ENCODE measurements around the gene TMEM235.

The TMEM235 gene

DNA sequence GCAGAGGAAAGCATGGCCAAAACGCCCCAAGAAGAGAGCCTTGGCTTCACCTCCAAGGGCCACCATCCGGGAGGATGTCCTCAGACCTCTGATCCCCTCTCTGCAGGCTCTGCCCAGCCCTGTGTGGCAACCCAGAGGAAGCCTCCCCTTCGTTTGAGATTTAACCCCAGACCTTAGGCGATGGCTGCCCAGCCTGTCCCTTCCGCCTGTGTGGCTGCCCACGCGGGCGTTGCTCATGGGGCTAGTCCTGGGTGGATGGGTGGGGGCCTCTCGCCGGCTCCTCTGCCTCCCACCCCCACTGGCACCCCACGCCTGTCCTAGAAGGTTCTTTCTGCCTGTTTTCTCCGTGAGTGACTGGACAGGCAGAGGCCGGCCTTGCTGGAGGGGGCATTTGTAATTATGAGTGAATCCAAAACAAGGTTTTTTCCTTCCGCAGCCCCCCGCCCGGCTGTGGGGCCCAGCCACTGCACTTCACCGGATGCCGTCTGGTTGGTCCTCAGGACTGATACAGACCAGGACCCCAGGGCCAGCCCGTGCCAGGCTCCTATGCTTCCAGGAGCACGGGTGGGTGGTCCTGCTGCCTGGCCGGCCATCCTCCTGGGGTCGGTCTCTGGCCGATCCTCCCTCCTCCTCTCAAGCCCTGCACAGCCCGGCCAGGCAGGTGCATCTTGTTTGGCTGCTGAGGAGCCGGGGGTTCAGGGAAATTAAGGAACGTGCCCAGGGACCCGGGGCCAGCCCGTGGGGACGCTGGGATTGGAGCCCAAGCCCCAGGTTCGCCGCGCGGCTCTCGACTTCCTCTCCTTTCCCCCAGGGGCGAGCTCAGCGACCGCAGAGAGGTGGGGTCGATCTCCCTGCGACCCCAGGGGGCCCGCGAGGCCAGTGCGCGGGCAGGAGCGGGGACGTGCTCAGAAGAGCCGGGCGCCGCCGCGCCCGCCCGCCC lies at the start of gene TMEM235:
Gene TMEM235 (plus strand): TSS at position 636 of the 940 bp plus-strand sequence. CDS start 393 bp downstream, outside the sequence.
- no peak for DNase-seq (ENCODE audit: low read depth)

DNA sequence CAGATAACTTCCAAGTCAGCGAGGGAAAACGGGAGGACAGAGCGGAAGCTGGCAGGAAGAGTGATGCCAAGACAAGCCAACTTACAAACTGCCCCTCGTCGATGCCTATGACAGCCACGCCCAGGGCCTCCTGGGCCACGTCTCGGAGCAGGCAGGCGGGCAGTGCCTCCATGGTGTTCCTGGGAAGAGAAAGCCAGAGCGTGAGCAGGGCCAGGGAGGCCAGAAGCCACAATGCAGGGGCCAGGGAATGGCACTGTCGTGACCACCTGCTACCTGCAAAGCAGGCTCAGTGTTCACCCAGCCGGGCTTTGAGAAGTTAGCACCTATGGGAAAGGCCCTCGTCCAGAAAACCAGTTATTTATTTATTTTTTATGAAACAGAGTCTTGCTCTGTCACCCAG lies 48.9 kb upstream of the TMEM235 start:
- no peak for DNase-seq (ENCODE audit: low read depth)

DNA sequence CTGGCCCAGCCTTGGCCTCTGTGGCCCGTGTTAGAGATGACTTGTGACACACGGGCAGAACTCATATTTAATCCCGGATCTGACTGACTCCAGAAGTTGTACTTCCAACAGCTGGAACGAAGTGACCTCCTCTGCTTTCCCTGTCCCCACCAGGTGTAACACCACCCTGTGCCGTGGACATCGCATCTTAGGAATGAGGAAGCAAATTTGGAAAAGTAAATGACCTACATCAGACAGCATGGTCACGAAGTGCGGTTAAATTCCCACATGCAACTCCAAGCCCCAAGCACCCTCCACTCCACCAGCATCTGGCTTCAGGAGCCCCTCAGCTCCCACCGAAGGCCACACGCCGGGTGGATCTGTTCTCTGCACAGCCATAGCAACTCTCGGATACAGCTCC lies 47.5 kb upstream of the TMEM235 start:
- DNase-seq (ENCODE audit: low read depth): no peak

DNA sequence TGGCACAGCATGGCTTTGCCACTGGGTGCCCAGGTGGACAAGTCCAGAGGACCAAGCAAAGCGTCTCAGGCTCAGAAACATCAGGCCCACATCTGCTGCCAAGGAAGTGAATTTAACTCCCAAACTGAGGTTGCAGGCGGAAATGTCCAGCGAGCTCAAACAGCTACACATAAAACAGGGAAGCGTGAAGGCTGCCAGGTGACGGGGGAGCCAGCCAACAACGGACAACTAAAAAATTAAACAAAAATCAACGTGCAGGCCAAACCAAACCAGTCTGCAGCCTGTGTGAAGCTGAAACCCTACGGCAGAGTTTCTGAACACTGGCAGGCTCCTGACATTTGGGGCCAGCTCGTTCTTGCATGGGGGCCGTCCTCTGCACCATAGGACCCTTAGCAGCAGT lies 47.1 kb upstream of the TMEM235 start:
- DNase-seq (ENCODE audit: low read depth): no peak

DNA sequence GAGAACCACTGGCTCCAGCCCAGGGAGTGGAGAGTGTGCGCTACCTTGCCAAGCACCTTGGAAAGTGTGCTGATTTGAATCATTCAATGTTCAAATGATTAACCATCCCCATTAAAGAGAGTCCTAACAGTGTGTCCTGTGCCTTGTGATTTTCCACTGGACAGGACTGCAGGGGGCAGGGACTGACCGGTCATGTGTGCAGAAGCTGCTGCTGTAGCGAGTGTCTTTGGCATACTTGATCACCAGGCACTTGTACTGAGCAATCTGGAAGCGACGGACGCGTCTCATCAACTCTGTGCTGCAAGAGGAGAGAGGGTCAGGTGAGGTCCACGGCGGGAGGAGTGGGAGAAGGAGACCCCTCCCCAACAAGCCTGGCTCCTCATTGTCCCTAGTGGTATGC lies 46.6 kb upstream of the TMEM235 start:
- no peak for DNase-seq (ENCODE audit: low read depth)

DNA sequence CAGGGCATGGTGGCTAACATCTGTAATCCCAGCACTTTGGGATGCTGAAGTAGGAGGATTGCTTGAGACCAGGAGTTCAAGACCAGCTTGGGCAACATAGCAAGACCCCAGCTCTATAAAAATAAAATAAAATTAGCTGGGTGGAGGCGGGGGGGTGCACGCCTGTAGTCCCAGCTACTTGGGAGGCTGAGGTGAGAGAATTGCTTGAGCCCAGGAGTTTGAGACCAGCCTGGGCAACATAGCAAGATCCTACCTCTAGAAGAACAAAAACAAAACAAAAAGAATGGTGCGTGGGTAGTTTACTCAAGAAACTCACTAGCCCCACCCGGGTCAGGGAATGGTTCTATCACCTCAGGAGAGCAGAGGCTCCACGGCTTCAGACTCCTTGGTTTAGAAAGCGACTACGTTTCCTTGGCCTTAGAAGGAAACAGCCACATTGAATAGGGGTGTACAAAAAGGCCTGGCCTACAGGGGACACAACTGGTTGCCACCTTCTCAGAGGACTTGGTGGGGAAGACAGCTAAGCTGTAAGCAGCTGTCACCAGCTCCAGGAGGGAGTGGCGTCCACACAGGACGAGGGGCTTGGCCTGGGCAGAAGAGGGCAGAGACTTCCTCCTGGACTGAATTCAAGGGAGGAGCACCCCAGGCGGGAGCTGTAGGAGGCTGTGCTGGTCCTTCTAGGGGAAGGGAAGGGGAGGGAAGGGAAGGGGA lies 45.3 kb upstream of the TMEM235 start:
- DNase-seq (ENCODE audit: low read depth): no peak

DNA sequence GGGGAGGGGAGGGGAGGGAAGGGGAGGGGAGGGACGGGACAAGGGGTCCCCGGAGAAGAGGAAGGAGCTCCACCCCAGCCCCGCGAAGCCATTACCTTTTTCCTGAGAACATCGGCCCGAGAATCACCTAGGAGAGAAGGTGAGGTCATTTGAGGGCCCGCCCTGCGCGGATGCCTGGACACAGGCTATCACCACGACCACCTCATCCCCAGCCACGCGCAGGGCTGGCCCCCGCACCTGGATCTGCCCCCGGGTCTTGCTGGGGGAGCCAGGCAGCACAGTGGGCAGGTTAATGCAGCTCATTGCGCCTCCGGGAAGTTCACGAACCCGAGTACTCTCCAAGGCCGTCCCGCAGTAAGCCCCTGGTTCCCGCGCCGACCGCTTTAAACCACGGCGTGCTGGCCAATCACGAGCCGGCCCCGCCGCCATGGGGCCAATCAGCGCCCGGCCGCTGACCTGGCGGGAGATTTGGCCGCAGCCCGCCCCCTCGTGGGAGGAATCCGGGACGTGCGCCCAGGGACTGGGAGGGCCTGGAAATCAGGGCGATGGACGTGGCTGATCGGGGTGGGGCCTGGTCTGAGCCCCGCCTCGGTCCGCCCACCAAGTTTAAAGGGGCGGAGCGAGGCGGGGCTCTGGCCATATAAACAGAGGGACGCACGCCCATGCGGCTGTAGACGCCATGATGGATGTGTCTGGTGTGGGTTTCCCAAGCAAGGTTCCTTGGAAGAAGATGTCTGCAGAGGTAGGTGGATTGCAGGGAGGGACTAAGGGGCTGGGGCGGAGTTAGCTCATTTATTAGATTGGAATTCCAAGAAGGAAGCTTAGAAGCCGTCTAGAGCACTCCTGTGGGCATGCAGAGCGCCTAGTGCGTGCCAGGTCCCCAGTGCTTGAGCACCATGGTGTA lies 44.5 kb upstream of the TMEM235 start, which contains the start of the genes AFMID and TK1:
Gene AFMID (plus strand): TSS at position 671 of the 904 bp plus-strand sequence. CDS start 9 bp downstream, at position 680.
Gene TK1 (minus strand): TSS at position 361 of the 904 bp plus-strand sequence. CDS start 58 bp downstream, at position 303.
- DNase-seq (ENCODE audit: low read depth): peak; percentile 88

DNA sequence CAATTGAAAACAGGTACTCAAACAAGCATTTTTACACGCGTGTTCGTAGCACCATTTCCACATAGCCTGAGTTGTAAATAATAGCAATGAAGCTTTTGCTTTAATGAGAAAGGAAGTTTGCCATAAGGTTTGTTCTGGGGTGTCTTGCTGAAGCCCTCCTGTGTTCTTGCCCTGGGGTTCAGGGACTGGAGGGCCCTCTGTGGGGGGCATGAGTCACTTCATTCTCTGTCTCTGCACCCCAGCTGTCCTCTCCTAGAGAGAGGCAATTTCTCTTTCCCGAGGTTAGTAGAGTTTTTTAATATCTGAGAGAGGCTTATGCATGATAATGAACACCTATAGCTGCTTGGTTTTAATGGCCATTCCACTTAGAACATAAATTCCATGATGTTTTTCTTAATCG lies 34.7 kb upstream of the TMEM235 start:
- no peak for DNase-seq (ENCODE audit: low read depth)

DNA sequence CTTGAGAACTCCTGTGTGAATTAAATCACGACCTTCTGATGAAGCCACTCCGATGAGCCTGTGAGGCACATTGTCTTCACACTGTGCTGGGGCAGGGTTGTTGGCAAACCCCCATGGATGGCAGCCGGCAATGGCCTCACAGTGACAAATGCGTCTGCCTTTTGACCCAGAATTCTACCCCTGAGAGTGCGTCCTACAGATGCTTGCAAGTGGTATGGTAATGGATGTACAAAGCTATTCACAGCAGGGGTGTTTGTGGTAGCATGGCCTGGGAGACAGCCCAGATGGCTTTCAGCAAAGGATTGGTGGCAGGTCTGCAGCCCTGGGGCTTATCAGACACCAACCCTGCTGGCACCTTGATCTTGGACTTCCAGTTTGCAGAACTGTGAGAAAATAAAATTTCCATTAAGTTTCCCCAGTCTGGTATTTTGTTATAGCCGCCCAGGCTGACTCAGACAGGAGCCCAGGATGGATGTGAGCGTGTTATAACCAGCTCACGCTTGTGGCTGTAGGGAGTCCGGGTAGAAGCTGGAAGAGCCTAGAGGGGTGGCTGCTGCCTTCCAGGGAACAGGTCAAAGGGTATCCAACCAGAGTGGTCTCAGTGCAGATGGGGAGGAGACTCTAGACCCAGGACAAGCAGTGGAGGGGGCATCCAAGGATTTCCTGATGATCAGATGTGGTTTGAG lies 34.1 kb upstream of the TMEM235 start:
- no peak for DNase-seq (ENCODE audit: low read depth)

DNA sequence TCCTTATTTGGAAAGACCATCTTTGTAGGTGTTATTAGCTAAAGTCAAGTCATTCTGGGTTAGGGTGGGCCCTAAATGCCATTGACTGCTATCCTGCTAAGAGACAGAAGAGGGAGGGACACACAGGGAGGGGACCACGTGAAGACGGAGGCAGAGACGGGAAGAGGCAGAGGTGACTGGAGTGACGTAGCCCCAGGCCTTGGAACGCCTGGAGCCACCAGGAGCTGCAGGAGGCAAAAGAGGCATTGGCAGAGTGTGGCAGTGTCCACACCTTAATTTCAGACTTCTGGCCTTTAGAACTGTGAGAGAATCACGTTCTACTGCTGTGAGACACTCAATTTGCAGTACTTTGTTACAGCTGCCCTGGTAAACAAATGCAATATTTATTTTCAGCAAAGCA lies 31.0 kb upstream of the TMEM235 start:
- no peak for DNase-seq (ENCODE audit: low read depth)

DNA sequence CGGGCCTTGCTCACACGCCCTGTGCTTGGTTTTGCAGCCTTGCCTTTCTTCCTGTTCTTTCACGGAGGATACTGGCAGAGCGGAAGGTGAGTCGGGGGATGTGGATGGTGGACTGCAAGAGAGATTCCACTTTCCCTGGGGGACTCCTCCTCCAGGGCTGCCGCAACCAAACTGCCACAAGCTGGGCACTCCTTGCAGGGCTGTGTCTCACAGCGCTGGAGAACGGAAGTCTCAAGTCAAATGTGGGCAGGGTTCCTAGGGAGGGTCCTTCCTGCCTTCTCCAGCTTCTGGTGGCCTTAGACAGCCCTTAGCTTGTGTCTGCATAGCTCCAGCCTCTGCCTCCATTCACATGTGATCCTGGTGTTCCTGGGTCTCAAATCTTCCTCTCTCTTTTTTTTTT lies 28.8 kb upstream of the TMEM235 start:
- DNase-seq (ENCODE audit: low read depth): no peak

DNA sequence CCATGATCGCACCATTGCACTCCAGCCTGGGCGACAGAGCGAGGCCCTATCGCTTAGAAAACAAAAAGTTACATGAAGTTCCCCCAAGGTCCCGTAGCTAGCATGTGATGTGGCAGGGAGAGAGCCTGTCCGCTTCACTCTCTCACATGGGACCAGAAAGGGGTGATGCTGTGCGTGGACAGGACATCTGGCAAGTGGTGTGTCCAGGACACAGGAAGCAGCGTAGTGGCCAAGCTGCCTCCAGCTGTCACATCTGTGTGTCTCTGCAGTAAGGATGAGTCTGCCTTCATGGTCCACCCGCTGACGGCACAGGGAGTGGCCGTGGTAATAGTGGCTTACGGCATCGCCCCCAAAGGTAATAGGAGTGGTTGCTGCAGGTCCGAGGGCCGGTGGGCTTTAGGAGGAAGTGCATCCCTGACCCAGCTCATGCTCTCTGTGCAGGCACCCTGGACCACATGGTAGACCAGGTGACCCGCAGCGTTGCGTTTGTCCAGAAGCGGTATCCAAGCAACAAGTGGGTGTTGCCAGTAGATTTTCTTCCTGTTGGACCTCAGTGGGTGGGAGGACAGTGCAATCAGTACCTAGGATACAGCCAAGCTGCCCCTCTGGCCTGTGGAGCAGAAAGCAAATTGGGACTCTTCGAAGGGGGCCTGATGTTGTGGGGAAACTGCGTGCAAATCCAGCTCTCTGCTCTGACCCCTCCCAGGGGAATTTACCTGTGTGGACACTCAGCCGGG lies 26.9 kb upstream of the TMEM235 start:
- DNase-seq (ENCODE audit: low read depth): no peak

DNA sequence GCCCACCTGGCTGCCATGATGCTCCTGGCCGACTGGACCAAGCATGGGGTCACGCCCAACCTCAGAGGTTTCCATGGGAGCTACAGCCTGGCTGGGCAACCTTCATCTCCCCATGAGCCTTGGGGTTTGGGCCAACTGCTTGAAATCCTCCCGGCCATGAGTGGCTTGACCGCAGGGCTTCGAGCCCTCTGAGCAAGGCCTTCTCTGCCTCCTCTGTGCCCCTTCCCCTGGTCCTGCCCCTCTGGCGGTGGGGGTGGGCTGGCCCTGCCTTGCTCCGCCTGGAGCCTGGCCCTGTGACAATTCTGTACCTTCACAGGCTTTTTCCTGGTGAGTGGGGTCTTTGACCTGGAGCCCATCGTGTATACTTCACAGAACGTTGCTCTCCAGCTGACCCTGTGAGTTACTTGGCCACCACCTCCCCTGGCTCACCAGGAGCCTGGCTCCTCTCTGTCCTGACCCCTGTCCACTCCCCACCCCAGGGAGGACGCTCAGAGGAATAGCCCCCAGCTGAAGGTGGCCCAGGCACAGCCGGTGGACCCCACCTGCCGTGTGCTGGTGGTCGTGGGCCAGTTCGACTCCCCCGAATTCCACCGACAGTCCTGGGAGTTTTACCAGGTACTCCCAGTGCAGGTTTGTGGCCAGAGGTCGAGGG lies 26.2 kb upstream of the TMEM235 start:
- DNase-seq (ENCODE audit: low read depth): no peak

DNA sequence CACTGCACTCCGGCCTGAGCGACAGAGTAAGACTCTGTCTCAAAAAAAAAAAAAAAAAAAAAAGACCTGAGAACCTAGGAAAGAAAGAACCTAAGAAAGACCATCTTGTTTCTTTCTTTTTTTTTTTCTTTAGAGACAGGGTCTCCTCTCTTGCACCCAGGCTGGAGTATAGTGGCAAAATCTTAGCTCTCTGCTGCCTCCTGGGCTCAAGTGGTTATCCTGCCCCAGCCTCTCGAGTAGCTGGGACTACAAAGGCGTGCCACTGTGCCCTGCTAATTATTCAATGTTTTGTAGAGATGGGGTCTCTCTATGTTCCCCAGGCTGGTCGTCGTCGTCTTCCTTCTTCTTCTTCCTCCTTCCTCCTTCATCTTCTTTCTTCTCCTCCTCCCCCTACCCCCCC lies 25.1 kb upstream of the TMEM235 start:
- no peak for DNase-seq (ENCODE audit: low read depth)

DNA sequence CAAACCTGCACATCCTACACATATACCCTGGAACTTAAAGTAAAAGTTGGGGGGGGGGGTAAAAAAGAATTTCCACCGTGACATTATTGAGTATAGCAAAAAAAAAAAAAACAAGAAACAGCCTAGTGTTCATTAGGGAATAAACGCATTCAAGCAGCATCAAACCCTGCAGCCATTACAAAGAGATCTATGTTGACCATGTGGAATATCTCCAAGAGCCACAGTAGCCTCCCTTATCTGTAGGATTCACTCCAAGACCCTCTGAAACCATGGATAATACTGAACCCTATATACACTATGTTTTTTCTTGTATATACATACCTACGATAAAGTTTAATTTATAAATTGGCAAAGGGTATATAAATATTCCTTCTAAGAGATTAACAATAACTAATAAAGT lies 22.9 kb upstream of the TMEM235 start:
- DNase-seq (ENCODE audit: low read depth): no peak

DNA sequence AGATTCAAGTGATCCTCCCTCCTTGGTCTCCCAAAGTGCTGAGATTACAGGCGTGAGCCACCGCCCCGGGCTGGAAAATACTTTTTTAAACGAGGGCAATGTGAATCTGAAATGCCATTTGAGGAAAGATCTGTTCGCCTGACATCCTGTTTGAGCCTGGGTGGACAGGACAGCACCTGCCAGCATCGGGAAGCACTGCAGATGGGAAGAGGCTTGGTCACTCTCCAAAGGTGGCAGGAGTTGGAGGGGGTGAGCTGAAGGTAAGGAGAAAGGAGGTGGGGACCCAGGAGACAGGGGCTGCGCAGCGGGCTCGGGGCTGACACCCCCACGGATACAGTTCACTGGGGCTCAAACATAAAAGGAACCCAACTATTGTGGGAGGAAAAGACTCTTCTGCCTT lies 21.3 kb upstream of the TMEM235 start:
- no peak for DNase-seq (ENCODE audit: low read depth)

DNA sequence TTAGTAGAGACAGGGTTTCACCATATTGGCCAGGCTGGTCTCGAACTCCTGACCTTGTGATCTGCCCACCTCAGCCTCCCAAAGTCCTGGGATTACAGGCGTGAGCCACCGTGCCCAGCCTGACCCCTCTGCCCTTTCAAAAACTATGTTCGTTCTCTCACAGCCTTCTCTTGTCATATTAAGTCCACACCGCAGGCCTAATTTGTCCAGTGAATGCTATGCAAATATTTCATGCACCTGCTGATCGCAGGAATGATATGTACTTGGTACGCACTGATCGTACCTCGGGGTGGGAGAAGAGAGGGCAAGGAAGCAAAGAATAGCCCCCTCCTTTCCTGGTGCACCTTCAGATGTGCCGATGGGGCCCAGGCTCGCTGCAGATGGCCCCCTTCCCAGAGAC lies 20.4 kb upstream of the TMEM235 start:
- no peak for DNase-seq (ENCODE audit: low read depth)

DNA sequence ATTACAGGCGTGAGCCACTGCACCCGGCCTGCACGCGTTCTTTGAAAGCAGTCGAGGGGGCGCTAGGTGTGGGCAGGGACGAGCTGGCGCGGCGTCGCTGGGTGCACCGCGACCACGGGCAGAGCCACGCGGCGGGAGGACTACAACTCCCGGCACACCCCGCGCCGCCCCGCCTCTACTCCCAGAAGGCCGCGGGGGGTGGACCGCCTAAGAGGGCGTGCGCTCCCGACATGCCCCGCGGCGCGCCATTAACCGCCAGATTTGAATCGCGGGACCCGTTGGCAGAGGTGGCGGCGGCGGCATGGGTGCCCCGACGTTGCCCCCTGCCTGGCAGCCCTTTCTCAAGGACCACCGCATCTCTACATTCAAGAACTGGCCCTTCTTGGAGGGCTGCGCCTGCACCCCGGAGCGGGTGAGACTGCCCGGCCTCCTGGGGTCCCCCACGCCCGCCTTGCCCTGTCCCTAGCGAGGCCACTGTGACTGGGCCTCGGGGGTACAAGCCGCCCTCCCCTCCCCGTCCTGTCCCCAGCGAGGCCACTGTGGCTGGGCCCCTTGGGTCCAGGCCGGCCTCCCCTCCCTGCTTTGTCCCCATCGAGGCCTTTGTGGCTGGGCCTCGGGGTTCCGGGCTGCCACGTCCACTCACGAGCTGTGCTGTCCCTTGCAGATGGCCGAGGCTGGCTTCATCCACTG lies 17.3 kb upstream of the TMEM235 start, which contains the start of gene BIRC5:
Gene BIRC5 (plus strand): TSS at position 238 of the 690 bp plus-strand sequence. CDS start 64 bp downstream, at position 302.
- DNase-seq (ENCODE audit: low read depth): peak; percentile 23

DNA sequence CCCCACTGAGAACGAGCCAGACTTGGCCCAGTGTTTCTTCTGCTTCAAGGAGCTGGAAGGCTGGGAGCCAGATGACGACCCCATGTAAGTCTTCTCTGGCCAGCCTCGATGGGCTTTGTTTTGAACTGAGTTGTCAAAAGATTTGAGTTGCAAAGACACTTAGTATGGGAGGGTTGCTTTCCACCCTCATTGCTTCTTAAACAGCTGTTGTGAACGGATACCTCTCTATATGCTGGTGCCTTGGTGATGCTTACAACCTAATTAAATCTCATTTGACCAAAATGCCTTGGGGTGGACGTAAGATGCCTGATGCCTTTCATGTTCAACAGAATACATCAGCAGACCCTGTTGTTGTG lies 16.7 kb upstream of the TMEM235 start:
- no peak for DNase-seq (ENCODE audit: low read depth)

Data from HS-5 (cell line).